Activated CD8-positive, alpha-beta memory T cell treated with anti-CD3 and anti-CD28 coated beads for 48 hours (primary cell): ENCODE results near the gene AGAP1.

Experiments
- DNase-seq, 3 experiments: peaks; one replicate each; pipeline ENCODE4 v3.0.0-alpha.2; 2020; ENCODE audit warnings: low read depth in 2 of 3, low spot score in 2 of 3

Gene AGAP1

GRCh38 chr2:235898766-235899165, 404.9 kb downstream of the AGAP1 start:
- DNase-seq: no peak

- no peak for DNase-seq
Measured at GRCh38 chr2:235900631-235901030, 406.8 kb downstream of the AGAP1 start.

- no peak for DNase-seq
Measured at GRCh38 chr2:235901243-235901642, 407.4 kb downstream of the AGAP1 start.

DNA sequence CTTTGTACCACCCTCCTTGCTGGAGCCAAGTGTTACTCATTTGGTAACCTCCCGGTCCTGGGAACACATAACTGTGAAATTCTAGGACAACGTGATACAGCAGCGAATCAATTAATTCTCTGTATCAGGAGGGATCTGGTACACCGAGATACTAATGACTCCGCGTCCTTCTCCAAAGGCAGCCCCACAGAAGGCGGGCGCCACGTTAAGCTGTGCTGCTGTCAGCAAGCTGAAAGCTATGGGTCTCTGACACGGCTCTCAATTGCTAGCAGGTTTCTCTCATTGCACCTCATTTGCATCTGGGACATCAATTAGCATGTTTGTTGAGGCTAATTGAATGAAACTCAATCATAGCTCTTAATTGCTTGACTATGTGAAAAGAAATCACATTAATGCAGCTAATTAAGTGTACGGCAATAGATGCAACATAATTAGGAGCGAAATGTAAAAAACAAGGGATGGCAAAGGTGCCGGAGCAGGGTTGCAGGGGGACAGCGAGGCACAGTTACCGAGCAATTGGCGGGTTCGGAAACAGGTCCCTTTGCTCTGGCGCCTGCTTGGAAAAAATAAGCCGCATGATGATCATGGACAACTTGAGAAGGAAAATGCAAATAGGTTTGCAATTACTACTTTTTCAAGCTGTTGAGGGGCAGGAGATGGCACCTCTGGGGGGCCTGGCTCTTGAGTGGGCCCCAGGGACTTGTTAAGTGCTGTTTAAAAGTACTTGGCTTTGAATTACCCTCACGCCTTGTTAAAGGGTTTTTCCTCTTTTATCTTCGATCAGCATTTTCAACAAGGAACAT, 410.1 kb downstream of the AGAP1 start:
- no peak for DNase-seq

DNA sequence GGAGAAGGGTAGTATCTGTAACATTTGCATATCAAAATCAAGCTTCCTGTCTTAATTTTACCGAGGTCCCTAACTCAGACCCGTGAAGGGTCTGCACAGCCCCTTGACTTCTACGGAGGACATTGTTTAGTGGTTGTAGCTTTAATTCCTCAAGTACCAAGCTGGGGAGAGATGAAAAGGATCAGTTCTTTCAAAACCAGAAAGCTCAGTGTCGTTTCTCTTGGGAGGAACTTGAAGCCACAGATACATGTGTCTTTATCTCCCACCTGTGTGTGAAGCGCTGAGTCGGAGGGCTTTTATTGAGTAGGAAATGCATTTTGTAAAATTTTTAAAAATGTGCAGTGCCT, 410.7 kb downstream of the AGAP1 start:
- DNase-seq: no peak

DNA sequence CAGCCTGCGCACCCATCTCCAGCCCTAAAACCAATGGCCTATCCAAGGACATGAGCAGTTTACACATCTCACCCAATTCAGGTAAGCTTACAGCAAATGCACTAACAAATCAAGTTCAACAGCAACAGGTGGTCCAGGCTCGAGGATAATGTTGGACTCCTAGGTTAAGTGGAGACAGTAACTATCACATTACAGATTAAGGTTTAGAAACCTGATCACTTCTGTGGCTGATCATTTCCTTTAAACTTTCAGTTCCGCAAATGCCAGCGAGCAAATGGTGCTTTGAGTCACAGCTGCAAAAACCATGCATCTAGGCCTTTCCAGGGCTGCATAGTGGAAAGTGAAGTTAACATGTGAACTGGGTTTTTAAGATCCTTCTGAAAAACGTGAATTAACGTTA, 415.0 kb downstream of the AGAP1 start:
- DNase-seq: no peak

GRCh38 chr2:235909358-235909757, 415.5 kb downstream of the AGAP1 start:
- DNase-seq: no peak

DNA sequence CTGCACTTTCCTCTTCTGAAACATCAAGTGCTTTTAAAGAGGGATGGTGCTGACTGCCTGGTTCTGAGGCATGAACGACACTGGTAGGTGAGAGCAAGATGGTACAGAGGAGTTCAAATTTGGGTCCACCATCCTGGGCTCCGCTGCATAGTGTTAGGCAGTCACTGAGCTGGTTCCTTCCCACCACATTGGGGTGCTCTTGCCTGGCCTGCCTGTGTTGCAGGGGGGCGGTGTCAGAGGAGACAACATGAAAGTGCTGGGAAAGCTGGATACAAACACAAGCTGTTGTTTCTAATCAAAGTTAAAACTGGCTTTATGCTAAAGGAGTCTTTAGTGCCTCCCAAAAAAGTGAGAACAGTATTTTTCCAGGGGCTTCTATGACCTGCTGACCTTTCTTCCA, 416.2 kb downstream of the AGAP1 start:
- no peak for DNase-seq

DNA sequence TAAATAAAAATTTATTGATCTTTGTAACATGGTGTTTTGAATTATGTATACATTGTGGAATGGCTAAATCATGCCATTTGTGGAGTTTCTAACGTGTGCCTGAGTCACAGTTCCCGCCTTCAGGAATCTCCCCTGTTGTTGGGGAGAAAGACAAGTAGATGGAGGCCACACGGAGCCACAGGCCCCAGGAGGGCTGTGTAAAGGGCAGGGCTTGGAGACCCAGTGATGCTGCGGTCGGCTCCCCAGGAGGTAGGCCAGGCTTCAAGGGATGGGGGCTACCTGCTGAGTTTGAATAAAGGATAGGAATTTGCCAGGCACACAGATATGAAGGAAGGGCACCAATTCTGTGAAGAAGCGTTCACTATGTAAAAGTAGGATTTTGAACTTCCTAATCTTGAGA, 417.3 kb downstream of the AGAP1 start:
- no peak for DNase-seq

DNA sequence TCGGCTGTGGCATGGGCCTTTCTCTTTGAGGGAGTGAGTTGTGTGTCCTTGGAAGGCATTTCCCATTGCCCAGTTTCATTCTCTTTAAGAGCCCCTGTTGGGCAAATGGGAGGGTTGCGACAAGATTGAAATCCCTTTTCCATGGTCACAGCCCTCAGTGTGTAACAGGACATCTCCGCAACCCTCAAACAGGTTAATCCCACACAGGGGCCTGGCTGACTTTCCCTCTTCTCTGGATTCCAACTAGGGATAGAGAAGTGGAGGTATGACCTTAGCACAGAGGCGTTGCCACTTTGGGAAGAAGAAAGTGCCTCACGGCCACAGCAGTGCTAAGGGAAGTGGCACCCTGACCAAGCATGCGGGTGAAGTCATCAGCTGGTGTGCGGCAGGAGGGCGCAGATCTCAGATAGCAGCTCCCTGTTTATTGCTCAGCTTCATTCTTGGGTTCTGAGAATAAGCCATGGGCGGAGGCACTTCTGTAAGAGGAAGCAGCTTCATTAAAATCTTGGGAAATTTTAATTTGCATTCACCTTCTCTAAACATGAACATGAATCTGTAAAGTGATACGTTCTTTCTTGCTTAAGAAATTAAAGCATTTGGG, 417.9 kb downstream of the AGAP1 start:
- no peak for DNase-seq

DNA sequence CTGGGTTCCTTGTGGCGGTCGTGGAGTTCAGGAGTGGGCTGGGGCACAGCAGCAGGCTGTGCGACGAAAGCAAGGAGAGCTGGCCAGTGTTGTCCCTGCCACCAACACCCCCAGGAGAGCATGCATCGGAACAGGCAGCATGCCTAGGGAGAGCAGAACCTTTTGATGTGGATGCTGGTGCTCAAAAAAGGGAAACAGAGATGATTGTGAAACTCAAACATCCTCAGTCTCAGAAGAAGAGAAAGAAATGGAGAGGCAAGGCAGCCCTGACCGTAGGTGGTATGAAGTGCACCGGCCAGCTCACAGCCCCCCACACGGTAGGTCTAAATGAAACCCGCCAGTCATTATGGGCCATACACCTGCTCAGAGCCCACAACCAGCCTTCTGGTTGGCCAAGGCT, 420.9 kb downstream of the AGAP1 start:
- DNase-seq: no peak

- DNase-seq: no peak
Measured at GRCh38 chr2:235917506-235917905, 423.7 kb downstream of the AGAP1 start.

DNA sequence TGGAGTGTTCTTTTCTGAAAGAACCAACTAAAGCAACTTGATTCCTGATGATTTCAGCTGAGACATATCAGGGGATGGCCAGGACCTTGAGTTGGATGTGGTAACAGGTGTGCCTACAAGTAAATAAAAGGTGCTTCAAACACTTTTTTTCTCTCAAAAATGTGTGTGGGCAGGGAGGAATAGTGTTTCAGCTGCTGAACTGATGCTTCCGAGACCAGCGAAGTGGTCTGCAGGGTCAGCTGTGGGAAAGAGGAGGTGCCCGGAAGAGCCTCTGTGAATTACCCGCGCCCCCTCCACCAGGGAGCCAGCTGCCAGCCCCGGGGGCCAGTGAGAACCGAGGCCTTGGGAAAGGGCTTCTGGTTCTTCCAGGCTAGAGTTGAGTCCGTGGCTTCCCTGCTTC, 425.0 kb downstream of the AGAP1 start:
- no peak for DNase-seq

GRCh38 chr2:235920216-235920865, 426.5 kb downstream of the AGAP1 start:
- DNase-seq: no peak

- no peak for DNase-seq
Measured at GRCh38 chr2:235921508-235922191, 427.8 kb downstream of the AGAP1 start.

DNA sequence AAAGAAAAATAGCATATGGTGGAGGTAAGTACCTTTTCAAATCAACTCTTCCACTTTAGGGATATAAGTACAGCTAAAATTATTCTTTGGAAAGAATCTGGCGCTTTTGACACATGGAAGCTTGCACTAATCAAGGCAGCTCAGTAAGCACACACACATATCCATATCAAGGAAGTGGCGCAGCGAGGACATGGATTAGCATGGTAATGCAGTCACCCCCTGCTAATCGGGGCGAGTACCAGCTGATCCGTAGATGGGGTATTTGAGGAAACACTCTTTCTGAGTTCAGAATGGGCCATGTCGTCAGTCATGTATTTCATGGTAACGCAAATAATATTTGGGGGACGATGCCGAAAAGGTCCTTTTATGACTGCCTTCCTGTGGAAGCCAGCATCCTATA, 429.0 kb downstream of the AGAP1 start:
- no peak for DNase-seq

DNA sequence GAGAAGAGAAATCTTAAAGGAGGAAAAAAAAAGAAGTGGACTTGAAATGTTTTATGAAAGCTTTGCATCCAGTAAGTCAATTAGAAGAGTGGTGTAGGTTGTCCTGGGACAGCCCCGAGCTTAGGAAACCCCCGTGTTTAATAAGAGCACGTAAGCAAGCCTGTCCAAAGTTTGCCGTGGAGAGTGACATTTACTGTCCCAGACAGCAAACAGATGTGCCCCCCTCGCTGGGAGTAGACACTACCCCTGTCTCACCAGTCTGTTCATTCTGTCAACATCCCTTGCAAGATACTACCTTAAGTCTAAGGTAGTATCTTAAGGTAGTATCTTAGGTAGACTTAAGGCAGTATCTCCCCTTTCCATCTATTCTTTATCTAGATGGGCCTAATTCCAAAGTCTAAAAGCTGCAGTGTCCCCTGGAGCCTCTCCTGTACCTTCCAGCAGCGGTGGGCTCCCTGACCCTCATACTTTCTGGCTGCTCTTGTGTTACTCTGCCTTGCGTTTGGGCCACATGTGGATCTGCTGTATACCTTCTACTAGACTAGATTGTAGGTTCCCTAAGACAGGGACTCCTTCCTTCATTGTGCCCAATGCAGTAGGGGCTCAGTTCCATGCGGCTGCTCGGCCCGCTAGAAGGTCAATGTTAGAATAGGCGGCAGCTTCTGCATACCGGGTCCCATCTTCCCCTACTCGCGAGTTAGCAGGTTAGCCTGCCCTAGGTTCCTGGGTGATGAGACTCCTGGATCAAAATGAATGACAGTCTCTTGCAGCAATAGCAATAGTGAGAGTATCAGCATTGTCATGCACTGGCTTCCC, 430.2 kb downstream of the AGAP1 start:
- no peak for DNase-seq

GRCh38 chr2:235924675-235925063, 430.8 kb downstream of the AGAP1 start:
- DNase-seq: no peak

DNA sequence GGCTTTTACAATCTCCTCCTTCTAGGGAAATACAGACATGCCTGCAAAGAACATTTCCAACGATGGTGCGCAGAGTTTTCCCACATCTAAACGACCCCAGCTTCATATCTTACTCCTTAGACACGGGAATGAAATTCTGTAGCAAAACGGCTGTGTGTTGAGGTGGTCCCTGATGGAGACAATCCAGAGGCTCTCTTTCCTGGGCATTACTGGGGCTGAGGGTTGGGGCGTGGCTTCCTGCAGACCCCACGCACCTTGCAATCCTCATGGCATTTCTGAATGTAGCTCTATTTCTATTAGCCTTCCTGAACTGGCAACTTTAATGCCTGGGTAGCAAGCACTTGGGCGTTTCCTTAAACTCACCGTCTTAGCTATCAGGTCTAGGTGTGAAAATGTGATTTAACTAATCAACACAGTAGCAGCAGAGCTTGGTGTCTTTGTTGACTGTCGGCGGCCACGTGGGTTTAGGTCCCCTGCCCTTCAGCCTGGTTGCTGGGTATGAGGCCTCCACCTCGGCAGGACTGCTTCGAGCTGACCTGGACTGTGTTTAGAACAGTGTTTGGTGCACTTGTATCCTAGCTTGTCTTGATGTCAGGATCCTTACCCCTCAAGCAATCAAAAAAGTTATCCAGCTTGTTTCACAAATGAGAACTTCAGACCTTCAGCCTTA, 431.5 kb downstream of the AGAP1 start:
- DNase-seq: no peak

- DNase-seq: no peak
Measured at GRCh38 chr2:235926229-235926628, 432.4 kb downstream of the AGAP1 start.
